Measurements from ENCODE around the gene IFIT2. TPM values are rescaled to one million over a fixed set of nuclear protein-coding genes. Genes with fewer than 3 reads are reported as not detected.

IFIT2 gene
- total RNA-seq, 1 experiment from 2014 or later: not detected

DNA sequence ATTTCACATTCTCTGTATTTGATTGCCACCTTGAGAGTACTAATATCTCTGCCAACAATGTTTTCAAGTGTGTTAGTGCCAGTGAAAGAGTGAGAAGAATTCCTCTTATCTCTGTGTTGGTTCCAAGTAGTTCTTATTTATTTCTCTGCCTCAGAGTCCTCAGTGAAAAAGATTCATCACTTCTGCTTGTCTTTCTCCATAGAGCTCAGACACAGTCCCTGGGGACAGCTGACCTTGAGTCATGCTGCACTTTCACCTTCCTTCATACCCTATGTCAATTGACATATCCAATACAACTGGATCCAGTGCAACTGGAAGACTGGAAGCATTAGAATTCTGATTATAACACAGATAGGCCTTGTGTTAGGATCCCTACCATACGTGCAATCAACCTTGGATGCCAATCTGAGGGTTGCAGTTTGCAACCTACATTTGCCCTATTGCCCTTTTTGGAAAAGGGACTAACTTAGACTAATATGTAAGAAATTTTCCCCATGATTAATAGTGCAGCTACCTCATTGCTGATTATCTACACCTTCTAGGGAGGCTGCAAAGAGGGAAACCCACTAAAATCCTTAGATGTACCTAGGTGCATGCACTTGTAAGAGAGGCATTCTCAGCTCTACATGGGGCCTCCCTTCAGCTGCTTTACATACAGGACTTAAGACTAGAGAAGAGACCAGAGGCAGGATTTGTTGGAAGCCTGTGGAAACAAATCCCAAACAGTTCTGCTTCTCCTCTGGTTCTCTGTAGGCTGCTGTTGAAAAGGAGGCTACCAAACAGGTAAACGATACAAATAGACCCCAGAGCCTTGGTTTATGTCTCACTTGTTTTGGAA lies 8.4 kb downstream of the IFIT2 start:
- Histone ChIP-seq H2AK5ac (ENCODE audit: insufficient read length, low read length) (no peak overlapping the region), H3K18ac (ENCODE audit: insufficient read length, low read depth, low read length) (no peak overlapping the region), H3K79me2 (ENCODE audit: insufficient read depth, low read length) (no peaks in the 10 kb centered on the region; the same call in 1 of the 2 replicates), H2AFZ (ENCODE audit: low read length) (no peak overlapping the region), H3K14ac (ENCODE audit: insufficient read depth, low read length) (no peak overlapping the region), H4K8ac (replicated peaks; ENCODE audit: insufficient read length, low read depth, low read length) (no peak overlapping the region), H3T11ph (ENCODE audit: low read length) (no peak overlapping the region), H4K5ac (ENCODE audit: insufficient read length, low read depth, low read length) (no peak overlapping the region), H2BK15ac (ENCODE audit: low read depth, low read length) (no peak overlapping the region), H3K9ac (ENCODE audit: extremely low read depth, insufficient read length, low read length) (no peak overlapping the region), H3K4ac (ENCODE audit: low read depth, low read length) (no peak overlapping the region), H3K79me1 (ENCODE audit: insufficient read depth, low read depth, low read length, poor library complexity, severe bottlenecking) (no peaks in the 10 kb centered on the region), H2BK120ac (ENCODE audit: low read depth, low read length, poor library complexity, severe bottlenecking) (no peak overlapping the region), H4K91ac (ENCODE audit: insufficient read length, low read depth, low read length) (no peak overlapping the region), H3K4me1 (ENCODE audit: insufficient read depth, low read length) (no peaks in the 10 kb centered on the region), H4K20me1 (ENCODE audit: control insufficient read depth, insufficient read depth, insufficient read length) (no peaks in the 10 kb centered on the region), H3K23me2 (ENCODE audit: insufficient read length, low read depth, low read length, poor library complexity, severe bottlenecking) (no peaks in the 10 kb centered on the region), H3K23ac (ENCODE audit: insufficient read length, low read depth, low read length) (no peak overlapping the region), H2BK12ac (ENCODE audit: insufficient read length, low read depth, low read length) (no peak overlapping the region), H2BK20ac (ENCODE audit: low read depth, low read length, poor library complexity, severe bottlenecking) (no peak overlapping the region), H3K27me3 (ENCODE audit: insufficient read depth, low read length) (no peaks in the 10 kb centered on the region), H3K4me2 (ENCODE audit: insufficient read depth, insufficient read length, low read length) (no peak overlapping the region), H3K9me3 (ENCODE audit: control insufficient read depth, low read depth, low read length) (no peaks in the 10 kb centered on the region), H3K27ac (ENCODE audit: insufficient read length, low read depth, low read length) (no peak overlapping the region), H3K56ac (ENCODE audit: insufficient read length, low read depth, low read length) (no peak overlapping the region), H2BK5ac (ENCODE audit: insufficient read length, low read length) (no peak overlapping the region)
- H3K9me3 Mint-ChIP-seq: no peaks in the 10 kb centered on the region
- peak overlapping the region in 1 of 3 experiments; percentile 90; a peak in 2 of 7 replicates for H3K27ac Mint-ChIP-seq
- no CpG with 5 or more reads among the region's 2 CpGs for whole genome bisulfite sequencing (ENCODE audit: extremely low coverage, insufficient read length, low lambda C conversion rate)
- H3K36me3 Mint-ChIP-seq (ENCODE audit: insufficient read depth in 1 of 3, low read depth in 3 of 3): no peaks in the 10 kb centered on the region; a peak in 1 of 7 replicates
- H3K27me3 Mint-ChIP-seq (ENCODE audit: low read depth): no peaks in the 10 kb centered on the region; the same call in 1 of the 2 replicates
- TF ChIP-seq, protein P1, sequence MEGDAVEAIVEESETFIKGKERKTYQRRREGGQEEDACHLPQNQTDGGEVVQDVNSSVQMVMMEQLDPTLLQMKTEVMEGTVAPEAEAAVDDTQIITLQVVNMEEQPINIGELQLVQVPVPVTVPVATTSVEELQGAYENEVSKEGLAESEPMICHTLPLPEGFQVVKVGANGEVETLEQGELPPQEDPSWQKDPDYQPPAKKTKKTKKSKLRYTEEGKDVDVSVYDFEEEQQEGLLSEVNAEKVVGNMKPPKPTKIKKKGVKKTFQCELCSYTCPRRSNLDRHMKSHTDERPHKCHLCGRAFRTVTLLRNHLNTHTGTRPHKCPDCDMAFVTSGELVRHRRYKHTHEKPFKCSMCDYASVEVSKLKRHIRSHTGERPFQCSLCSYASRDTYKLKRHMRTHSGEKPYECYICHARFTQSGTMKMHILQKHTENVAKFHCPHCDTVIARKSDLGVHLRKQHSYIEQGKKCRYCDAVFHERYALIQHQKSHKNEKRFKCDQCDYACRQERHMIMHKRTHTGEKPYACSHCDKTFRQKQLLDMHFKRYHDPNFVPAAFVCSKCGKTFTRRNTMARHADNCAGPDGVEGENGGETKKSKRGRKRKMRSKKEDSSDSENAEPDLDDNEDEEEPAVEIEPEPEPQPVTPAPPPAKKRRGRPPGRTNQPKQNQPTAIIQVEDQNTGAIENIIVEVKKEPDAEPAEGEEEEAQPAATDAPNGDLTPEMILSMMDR (conservative IDR thresholded peaks at IDR 0.05): no peak
- H3K4me1 Mint-ChIP-seq: peaks cover 4% of the 10 kb centered on the region in 2 experiments
- H3K4me3 Mint-ChIP-seq: no peak overlapping the region
- DNase-seq: no peak

All from H9 (cell line).